Epithelial cell of proximal tubule (primary cell): ENCODE measurements around the gene GTPBP1. TPM values are rescaled to one million over a fixed set of nuclear protein-coding genes. Genes with fewer than 3 reads are reported as not detected.

ENCODE experiments used
- DNase-seq: peaks from one replicate; pipeline ENCODE4 v3.0.0-alpha.2; 2011; ENCODE audit warnings: low read depth
- H3K4me3 ChIP-seq: 2 replicates; pipeline ENCODE4 v1.5.1; 2011; ENCODE audit warnings: low read depth, mild to moderate bottlenecking, low read length
- total RNA-seq: library from RNA; depleted of rRNA; stranded (reverse); fragments of >200 nt; gene quantifications from 2 replicates; pipeline ENCODE4 v1.2.3, GENCODE V29; 2015
- TF ChIP-seq, protein P1 (sequence below): conservative IDR thresholded peaks from 2 replicates; pipeline ENCODE4 v1.5.1; 2012; ENCODE audit warnings: low read depth, mild to moderate bottlenecking, low read length

The GTPBP1 gene
- total RNA-seq, 1 donor from 2014 or later: 36.2 TPM

DNA sequence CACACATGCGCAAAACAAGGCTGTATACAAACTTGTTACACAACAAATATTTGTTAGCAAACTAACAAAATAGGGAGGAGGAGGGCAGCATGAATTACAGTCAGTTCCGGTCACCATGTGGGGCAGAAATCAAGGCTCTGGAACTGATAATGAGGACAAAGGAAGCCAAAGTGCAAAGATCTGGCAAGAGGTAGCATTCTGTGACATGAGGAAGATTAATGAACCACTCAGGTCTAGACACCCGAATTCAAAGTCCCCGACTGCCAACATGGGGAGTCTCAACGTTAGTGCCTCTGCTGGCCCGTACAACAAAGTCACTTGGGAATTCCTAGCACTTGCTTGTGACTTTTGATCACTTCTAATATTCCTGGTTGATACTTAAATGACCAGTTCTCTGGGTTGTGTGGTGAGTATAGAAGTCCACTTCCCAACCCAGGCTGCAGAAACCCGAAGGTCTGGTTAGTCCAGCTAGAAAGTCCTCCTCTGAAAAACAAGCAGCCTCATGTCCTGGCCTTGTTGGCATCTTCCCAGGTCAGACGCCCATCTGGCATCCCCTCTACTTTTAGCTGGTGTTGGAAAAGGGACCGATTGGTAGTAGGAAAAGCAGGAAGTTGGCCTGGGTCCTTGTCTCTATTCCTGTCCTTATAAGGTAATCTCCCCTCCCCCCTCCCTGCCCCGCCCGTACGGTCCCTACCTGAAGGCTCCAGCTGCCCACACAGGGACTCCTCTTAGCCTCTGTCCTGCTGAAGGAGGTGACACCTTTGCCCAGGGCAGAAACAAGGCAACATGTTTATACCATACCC lies 48.4 kb downstream of the GTPBP1 start:
- TF ChIP-seq, protein P1, sequence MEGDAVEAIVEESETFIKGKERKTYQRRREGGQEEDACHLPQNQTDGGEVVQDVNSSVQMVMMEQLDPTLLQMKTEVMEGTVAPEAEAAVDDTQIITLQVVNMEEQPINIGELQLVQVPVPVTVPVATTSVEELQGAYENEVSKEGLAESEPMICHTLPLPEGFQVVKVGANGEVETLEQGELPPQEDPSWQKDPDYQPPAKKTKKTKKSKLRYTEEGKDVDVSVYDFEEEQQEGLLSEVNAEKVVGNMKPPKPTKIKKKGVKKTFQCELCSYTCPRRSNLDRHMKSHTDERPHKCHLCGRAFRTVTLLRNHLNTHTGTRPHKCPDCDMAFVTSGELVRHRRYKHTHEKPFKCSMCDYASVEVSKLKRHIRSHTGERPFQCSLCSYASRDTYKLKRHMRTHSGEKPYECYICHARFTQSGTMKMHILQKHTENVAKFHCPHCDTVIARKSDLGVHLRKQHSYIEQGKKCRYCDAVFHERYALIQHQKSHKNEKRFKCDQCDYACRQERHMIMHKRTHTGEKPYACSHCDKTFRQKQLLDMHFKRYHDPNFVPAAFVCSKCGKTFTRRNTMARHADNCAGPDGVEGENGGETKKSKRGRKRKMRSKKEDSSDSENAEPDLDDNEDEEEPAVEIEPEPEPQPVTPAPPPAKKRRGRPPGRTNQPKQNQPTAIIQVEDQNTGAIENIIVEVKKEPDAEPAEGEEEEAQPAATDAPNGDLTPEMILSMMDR: no peak
- peak overlapping the region; percentile 69 for H3K4me3 ChIP-seq
- DNase-seq: no peak

DNA sequence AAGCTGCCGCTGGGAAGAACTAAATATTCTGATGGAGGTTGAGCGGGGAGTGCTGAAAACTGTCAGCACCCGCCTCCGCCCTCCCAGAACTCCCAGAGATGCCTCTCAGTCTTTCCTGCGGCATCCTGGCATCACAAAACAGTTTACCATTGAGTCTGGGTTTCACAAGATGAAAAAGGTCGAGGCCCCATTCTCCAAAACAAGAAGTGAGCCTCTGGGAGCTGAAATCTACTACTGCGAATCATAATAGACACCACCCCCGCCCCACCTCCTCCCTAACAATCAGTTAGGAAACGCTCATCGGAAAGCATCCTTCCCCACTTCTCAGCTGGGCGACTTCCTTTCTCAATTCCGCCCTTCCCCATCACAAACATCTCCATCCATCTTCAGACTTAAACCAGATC lies 49.0 kb downstream of the GTPBP1 start:
- peak overlapping the region; percentile 69 for H3K4me3 ChIP-seq
- TF ChIP-seq, protein P1: no peak
- DNase-seq: no peak

DNA sequence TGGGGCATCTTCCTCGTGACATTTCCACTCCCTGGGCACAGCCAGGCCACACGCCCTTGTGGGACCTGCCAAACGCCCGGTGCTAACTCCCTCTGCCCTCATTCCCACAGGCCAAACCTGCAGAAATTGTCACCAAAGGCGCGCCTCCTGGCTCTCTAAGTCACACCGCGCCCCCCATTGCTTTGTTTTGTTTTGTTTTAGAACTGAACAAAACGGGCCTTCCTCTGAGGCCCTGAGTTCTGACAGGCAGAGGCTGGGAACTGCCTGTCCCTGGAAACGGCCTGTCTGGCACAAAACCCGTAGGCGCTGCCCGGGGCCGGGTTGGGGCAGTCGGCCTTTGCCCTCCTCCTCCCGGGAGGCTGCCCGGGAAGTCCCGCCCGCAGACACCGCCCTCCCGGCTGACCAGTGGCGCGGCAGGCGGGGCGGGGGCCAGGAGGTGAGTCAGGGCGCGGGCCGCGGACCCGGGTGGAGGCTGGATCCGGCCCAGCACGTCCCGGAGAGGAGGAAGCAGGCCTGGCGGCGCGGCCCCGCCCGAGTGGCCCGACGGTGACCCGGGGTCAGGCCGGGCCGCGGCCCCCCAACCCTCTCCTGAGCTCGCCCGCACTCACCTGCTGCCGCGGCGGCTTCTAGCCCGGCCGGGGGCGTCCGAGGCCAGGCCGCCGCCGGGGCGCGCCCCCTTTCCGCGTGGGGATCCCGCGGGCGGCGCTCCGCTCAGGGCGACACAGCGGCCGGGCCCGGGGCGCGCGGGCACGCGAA lies 49.6 kb downstream of the GTPBP1 start:
- TF ChIP-seq, protein P1: no peak
- no peak for DNase-seq
- H3K4me3 ChIP-seq: peak overlapping the region; percentile 69

DNA sequence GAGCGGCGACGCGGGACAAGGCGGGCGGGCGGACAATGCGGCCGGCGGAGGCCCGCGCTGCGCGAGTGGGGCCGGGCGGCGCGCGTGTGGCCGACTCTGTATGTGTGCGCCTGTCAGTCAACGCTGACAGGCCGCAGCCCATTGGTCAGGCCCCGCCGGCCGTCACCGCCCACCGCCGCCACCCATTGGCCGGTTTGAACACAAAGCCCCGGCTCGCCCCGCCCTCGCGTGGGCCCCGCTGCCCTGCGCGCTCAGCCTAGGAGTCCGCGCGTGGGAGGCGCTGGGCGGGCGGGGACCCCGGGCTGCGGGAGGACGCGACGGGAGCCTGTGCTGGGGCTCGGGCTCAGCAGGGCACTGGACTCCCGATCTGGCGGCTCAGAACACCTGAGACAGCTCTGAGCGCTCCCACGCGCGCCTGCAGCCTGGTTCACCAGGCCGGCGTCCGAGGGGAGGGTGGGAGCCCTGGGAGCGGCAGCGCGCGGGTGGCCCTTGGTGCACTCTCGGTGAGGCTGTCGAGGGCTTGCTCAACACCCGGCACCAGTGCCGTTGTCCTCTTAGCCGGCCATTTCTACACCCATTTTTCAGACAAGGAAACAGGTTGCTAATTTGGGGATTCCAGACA lies 50.3 kb downstream of the GTPBP1 start, which contains the start of gene SUN2:
TSS of gene SUN2 (minus strand) at position 88 of the 622 bp plus-strand sequence. CDS start 3,370 bp downstream, outside the sequence.
- TF ChIP-seq, protein P1: no peak
- DNase-seq: no peak
- peak within 1 kb of the TSS; percentile 69 for H3K4me3 ChIP-seq

DNA sequence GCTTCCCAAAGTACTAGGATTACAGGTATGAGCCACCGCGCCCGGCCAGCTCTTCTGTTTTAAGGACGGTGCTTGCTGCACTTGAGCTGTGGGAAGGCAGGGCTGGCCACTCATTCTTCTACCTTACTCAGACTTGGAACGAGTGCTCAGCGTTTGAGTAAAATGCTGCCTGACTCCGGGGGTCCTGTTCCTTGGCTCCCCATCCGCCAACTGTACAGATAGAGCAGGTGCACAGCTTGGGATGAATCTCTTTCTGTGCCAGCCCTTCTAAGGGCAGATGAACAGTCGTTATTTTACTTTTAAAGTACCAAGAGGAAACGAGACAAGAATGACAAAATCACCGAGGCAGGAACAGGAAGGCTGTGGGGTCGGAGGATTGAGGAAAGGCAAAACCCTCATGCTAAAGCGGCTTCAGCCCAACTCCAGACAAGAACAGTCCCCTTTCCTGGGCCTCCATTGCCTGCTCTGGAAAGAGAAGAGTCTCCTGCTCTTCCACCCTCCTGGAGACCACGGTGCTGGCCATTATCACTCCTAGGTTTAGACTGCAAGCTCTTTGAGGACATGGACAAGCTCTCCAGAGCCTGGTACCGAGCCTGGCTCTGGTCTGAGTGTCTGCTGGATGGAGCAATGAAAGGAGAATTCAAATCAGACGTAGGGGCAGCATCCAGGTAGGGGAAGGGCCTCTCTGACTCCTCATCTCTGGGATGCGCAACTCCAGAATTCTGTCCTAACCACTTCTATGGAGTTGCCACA lies 51.1 kb downstream of the GTPBP1 start:
- DNase-seq: no peak
- peak overlapping the region; percentile 69 for H3K4me3 ChIP-seq
- TF ChIP-seq, protein P1: no peak

DNA sequence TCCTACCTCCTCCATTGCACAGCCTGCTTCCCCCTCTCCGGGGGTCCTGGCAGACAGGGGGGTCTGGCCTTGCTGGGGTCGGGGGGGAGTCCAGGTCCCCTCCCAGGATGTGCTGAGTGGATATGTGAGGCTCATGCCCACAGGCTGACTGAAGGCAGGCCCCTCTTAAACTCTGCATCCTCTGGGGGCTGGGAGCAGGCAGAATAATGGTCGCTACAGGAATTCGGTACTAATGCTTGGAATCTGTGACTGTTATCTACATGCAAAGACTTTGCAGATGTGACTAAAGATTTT lies 51.7 kb downstream of the GTPBP1 start:
- TF ChIP-seq, protein P1: no peak
- H3K4me3 ChIP-seq: no peak overlapping the region
- no peak for DNase-seq
